ENCODE measurements around the gene PACC1.
"Not testable (repeated sequence)": the region's sequence is repeated elsewhere in the genome, so short reads cannot be mapped to it uniquely, and the experiment has no call there.

The PACC1 gene

GRCh38 chr1:212326541-212326940 lies 88.1 kb downstream of the PACC1 start:
- DNase-seq: no peak

GRCh38 chr1:212323066-212323465 lies 91.6 kb downstream of the PACC1 start:
- no peak for DNase-seq

GRCh38 chr1:212321031-212321430 lies 93.7 kb downstream of the PACC1 start:
- DNase-seq: not testable (repeated sequence)

- no peak for DNase-seq
These were observed 96.8 kb downstream of the PACC1 start for GRCh38 chr1:212317916-212318315.

GRCh38 chr1:212315907-212316306 lies 98.8 kb downstream of the PACC1 start:
- no peak for DNase-seq

- DNase-seq: no peak
These were observed 99.5 kb downstream of the PACC1 start for GRCh38 chr1:212315184-212315583.
